ENCODE measurements around the gene ZC2HC1C. TPM values are rescaled to one million over a fixed set of nuclear protein-coding genes. Genes with fewer than 3 reads are reported as not detected.

The ZC2HC1C gene
- total and polyA plus RNA-seq, 2 experiments from 2014 or later: 1.7 to 3.8 TPM

DNA sequence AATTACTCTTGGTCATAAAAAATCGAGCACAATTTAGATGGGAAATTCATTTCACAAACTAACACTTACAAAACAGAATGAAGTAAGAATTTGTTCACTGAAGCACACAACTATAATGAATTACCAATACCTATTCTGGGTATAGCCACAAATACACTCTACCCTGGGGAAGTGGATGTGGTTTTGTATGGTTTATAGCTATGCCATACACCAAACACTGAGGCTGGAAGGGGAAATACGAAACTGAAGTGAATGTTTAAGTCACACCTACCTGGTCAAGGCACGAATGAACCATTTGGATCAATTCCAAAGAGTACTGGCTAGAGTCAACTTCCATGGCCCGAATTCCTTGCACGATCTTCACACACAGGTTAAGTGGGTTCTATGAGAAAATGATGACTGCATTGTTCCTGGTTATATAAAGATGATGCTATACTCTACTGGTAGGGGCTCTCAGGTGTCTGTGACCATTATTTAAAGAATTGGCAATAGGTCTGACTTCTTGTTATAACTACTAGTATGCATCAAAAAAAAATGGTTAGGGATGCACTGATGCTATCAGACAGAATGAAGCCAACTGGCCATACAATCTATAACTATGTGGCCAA lies 44.6 kb downstream of the ZC2HC1C start:
- WGBS (ENCODE audit: low lambda C conversion rate, missing lambda C conversion rate): 91% methylated on average over 5 of the region's 5 CpGs
- no peaks in the 10 kb centered on the region for H3K36me3 ChIP-seq (replicated peaks; ENCODE audit: insufficient read depth, low read depth)
- DNase-seq (ENCODE audit: low spot score): no peak

DNA sequence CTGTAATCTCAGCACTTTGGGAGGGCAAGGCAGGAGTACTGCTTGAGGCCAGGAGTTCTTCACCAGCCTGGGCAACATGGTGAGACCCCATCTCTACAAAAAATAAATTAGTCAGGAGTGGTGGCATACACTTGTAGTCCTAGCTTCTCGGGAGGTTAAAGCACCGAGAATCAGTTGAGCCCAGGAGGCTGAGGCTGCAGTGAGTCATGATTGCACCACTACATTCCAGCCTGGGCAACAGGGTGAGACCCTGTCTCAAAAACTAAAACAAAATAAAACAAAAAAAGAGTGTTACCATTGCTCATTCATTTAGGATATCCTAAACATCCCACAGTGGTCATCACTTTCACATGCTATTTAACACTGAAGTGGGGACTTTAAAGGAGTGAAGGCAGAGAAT lies 49.6 kb downstream of the ZC2HC1C start:
- no peaks in the 10 kb centered on the region for H3K27me3 ChIP-seq
- H3K36me3 ChIP-seq (replicated peaks; ENCODE audit: insufficient read depth, low read depth): no peaks in the 10 kb centered on the region
- no peaks in the 10 kb centered on the region for H3K9me2 ChIP-seq (replicated peaks; ENCODE audit: insufficient read depth)
- TF ChIP-seq EZH2 (IDR thresholded peaks at IDR 0.05; ENCODE audit: borderline replicate concordance) (no peak), EZH2phosphoT487 (IDR thresholded peaks at IDR 0.05; ENCODE audit: low read depth, severe bottlenecking, unreplicated experiment) (no peak)
- TF ChIP-seq, protein P1, sequence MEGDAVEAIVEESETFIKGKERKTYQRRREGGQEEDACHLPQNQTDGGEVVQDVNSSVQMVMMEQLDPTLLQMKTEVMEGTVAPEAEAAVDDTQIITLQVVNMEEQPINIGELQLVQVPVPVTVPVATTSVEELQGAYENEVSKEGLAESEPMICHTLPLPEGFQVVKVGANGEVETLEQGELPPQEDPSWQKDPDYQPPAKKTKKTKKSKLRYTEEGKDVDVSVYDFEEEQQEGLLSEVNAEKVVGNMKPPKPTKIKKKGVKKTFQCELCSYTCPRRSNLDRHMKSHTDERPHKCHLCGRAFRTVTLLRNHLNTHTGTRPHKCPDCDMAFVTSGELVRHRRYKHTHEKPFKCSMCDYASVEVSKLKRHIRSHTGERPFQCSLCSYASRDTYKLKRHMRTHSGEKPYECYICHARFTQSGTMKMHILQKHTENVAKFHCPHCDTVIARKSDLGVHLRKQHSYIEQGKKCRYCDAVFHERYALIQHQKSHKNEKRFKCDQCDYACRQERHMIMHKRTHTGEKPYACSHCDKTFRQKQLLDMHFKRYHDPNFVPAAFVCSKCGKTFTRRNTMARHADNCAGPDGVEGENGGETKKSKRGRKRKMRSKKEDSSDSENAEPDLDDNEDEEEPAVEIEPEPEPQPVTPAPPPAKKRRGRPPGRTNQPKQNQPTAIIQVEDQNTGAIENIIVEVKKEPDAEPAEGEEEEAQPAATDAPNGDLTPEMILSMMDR (IDR thresholded peaks at IDR 0.05; ENCODE audit: poor library complexity): no peak
- no peak overlapping the region for H3K27ac ChIP-seq
- H3K9me3 ChIP-seq (ENCODE audit: low read depth): no peaks in the 10 kb centered on the region
- no peak for DNase-seq (ENCODE audit: low spot score)
- no peak overlapping the region for H3K4me2 ChIP-seq
- H2AFZ ChIP-seq: no peak overlapping the region
- H3K79me2 ChIP-seq: no peaks in the 10 kb centered on the region
- no peak overlapping the region for H3K4me3 ChIP-seq
- H4K20me1 ChIP-seq (ENCODE audit: insufficient read depth, poor library complexity, severe bottlenecking): no peaks in the 10 kb centered on the region
- 92% methylated on average over 2 of the region's 2 CpGs for WGBS (ENCODE audit: low lambda C conversion rate, missing lambda C conversion rate)
- H3K4me1 ChIP-seq (ENCODE audit: insufficient read depth): no peaks in the 10 kb centered on the region

More for the DNA sequence above, 44.6 kb downstream of the ZC2HC1C start:
- H2AFZ ChIP-seq: no peak overlapping the region
- no peaks in the 10 kb centered on the region for H3K79me2 ChIP-seq
- TF ChIP-seq EZH2phosphoT487 (IDR thresholded peaks at IDR 0.05; ENCODE audit: low read depth, severe bottlenecking, unreplicated experiment): no peak
- TF ChIP-seq, protein P1 (IDR thresholded peaks at IDR 0.05; ENCODE audit: poor library complexity): no peak
- TF ChIP-seq EZH2 (IDR thresholded peaks at IDR 0.05; ENCODE audit: borderline replicate concordance): no peak
- no peaks in the 10 kb centered on the region for H4K20me1 ChIP-seq (ENCODE audit: insufficient read depth, poor library complexity, severe bottlenecking)
- H3K9me2 ChIP-seq (replicated peaks; ENCODE audit: insufficient read depth): no peaks in the 10 kb centered on the region
- H3K27me3 ChIP-seq: no peaks in the 10 kb centered on the region
- H3K4me3 ChIP-seq: no peak overlapping the region
- no peak overlapping the region for H3K4me2 ChIP-seq
- H3K27ac ChIP-seq: no peak overlapping the region
- no peaks in the 10 kb centered on the region for H3K9me3 ChIP-seq (ENCODE audit: low read depth)
- no peaks in the 10 kb centered on the region for H3K4me1 ChIP-seq (ENCODE audit: insufficient read depth)

DNA sequence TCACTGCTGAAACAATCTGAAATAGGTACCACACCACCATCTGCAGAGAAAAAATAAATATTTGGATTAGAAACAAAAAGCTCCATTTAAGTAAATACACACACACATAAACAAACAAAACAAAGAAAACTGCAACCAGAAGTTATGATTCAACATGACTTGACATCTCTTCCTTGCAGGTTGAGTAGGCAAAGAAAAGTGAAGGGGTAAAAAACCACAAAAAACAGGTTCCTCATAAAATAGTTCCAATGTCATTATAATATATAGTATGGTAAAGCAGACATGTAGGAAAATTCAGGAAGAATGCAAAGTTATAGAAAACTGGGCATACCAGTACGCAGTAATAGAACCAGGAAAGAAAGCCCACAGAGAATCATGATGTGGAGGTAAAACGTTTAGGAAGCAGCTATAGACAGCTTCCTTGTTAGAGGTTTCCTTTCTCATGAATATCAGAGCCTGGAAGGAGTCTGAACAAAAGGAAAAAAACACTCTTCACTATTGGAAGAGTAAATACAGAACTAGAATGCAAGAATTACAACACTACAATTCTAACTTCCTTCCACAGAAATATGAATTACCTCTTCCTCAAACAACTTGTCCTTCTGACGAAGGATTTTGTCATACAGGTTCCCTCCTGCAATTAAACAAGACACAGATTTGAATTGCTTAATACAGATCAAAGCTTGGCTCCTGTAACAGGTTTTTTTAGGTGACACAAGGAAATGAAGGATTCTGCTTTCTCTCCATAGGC lies 51.3 kb downstream of the ZC2HC1C start:
- no peaks in the 10 kb centered on the region for H3K27me3 ChIP-seq
- no peaks in the 10 kb centered on the region for H4K20me1 ChIP-seq (ENCODE audit: insufficient read depth, poor library complexity, severe bottlenecking)
- H3K4me3 ChIP-seq: no peak overlapping the region
- no peak overlapping the region for H3K4me2 ChIP-seq
- no peak overlapping the region for H3K27ac ChIP-seq
- no peaks in the 10 kb centered on the region for H3K36me3 ChIP-seq (replicated peaks; ENCODE audit: insufficient read depth, low read depth)
- H3K79me2 ChIP-seq: peaks cover 4% of the 10 kb centered on the region
- no peaks in the 10 kb centered on the region for H3K9me3 ChIP-seq (ENCODE audit: low read depth)
- H2AFZ ChIP-seq: no peak overlapping the region
- no peaks in the 10 kb centered on the region for H3K4me1 ChIP-seq (ENCODE audit: insufficient read depth)
- WGBS (ENCODE audit: low lambda C conversion rate, missing lambda C conversion rate): 68% methylated on average over 3 of the region's 3 CpGs
- DNase-seq (ENCODE audit: low spot score): no peak
- no peak for TF ChIP-seq EZH2 (IDR thresholded peaks at IDR 0.05; ENCODE audit: borderline replicate concordance)
- H3K9me2 ChIP-seq (replicated peaks; ENCODE audit: insufficient read depth): no peaks in the 10 kb centered on the region

- no peaks in the 10 kb centered on the region for H4K20me1 ChIP-seq (ENCODE audit: insufficient read depth, poor library complexity, severe bottlenecking)
- WGBS (ENCODE audit: low lambda C conversion rate, missing lambda C conversion rate): 91% methylated on average over 7 of the region's 7 CpGs
- H3K4me1 ChIP-seq (ENCODE audit: insufficient read depth): no peaks in the 10 kb centered on the region
- DNase-seq (ENCODE audit: low spot score): no peak
- H3K36me3 ChIP-seq (replicated peaks; ENCODE audit: insufficient read depth, low read depth): no peaks in the 10 kb centered on the region
- H3K27me3 ChIP-seq: no peaks in the 10 kb centered on the region
- H3K27ac ChIP-seq: no peak overlapping the region
- no peak overlapping the region for H3K4me2 ChIP-seq
- peaks cover 8% of the 10 kb centered on the region for H3K79me2 ChIP-seq
- H3K4me3 ChIP-seq: no peak overlapping the region
- no peaks in the 10 kb centered on the region for H3K9me3 ChIP-seq (ENCODE audit: low read depth)
- H2AFZ ChIP-seq: no peak overlapping the region
- H3K9me2 ChIP-seq (replicated peaks; ENCODE audit: insufficient read depth): no peaks in the 10 kb centered on the region
- no peak for TF ChIP-seq EZH2 (IDR thresholded peaks at IDR 0.05; ENCODE audit: borderline replicate concordance)
- TF ChIP-seq, protein P1 (IDR thresholded peaks at IDR 0.05; ENCODE audit: poor library complexity): no peak
- TF ChIP-seq EZH2phosphoT487 (IDR thresholded peaks at IDR 0.05; ENCODE audit: low read depth, severe bottlenecking, unreplicated experiment): no peak
Measured at GRCh38 chr14:75121552-75121951, 52.1 kb downstream of the ZC2HC1C start.

All from hepatocyte (in vitro differentiated cells).